HT1080 (cell line): Measurements from ENCODE around the gene DARS2. TPM values are rescaled to one million over a fixed set of nuclear protein-coding genes. Genes with fewer than 3 reads are reported as not detected.
"Not testable (repeated sequence)": the region's sequence is repeated elsewhere in the genome, so short reads cannot be mapped to it uniquely, and the experiment has no call there.

Source experiments
- DNase-seq: peaks from one replicate; pipeline ENCODE4 v3.0.0-alpha.2; 2015; ENCODE audit warnings: low read depth
- polyA plus RNA-seq, 2 experiments: library from polyadenylated mRNA; depleted of rRNA; stranded (reverse); fragments of >200 nt; gene quantifications; 2 replicates each; pipeline ENCODE4 v1.2.3, GENCODE V29; 2015
- total RNA-seq: library from RNA; depleted of rRNA; stranded (reverse); fragments of >200 nt; shearing (Covaris generic); gene quantifications from 2 replicates; pipeline ENCODE4 v1.2.3, GENCODE V29; 2014; rRNA removed

Gene DARS2
- 51.1 and 60.6 TPM in 2 replicates for total RNA-seq
- polyA plus RNA-seq (2015; cell fraction: cytosol; rRNA removed), result 67.7 and 78.8 TPM in 2 replicates
- 179 and 182 TPM in 2 replicates for polyA plus RNA-seq (2015; cell fraction: nucleus; rRNA removed)

GRCh38 chr1:173824315-173825081 lies at the start of gene DARS2, which contains the start of gene CENPL:
Gene DARS2 (plus strand): TSS chr1:173824673. CDS start chr1:173825230, 557 bp downstream.
Gene CENPL (minus strand): TSS chr1:173824883. CDS start chr1:173811299, 13,584 bp downstream.
- DNase-seq, result peak; percentile 97

- DNase-seq, result no peak
These were observed 48.8 kb upstream of the DARS2 start for GRCh38 chr1:173775578-173776226.

- DNase-seq, result no peak
These were observed 44.5 kb upstream of the DARS2 start for GRCh38 chr1:173779936-173780335.

- DNase-seq, result no peak
These were observed 39.5 kb upstream of the DARS2 start for GRCh38 chr1:173784997-173785396.

- no peak for DNase-seq
These were observed 34.6 kb upstream of the DARS2 start for GRCh38 chr1:173789841-173790240.

GRCh38 chr1:173798078-173798477 lies 26.4 kb upstream of the DARS2 start:
- DNase-seq, result peak; percentile 7

GRCh38 chr1:173799995-173800394 lies 24.5 kb upstream of the DARS2 start:
- DNase-seq, result not testable (repeated sequence)

GRCh38 chr1:173802961-173803360 lies 21.5 kb upstream of the DARS2 start:
- DNase-seq, result no peak

- DNase-seq, result not testable (repeated sequence)
These were observed 10.8 kb upstream of the DARS2 start for GRCh38 chr1:173813654-173814053.

GRCh38 chr1:173818459-173818858 lies 6.0 kb upstream of the DARS2 start:
- no peak for DNase-seq

GRCh38 chr1:173821680-173822079 lies 2.8 kb upstream of the DARS2 start:
- DNase-seq, result no peak

GRCh38 chr1:173823781-173824314 lies 625 bp upstream of the DARS2 start:
- no peak for DNase-seq

- DNase-seq, result no peak
These were observed 3.1 kb downstream of the DARS2 start for GRCh38 chr1:173827611-173828010.

GRCh38 chr1:173832748-173833147 lies 8.3 kb downstream of the DARS2 start:
- DNase-seq, result no peak

- no peak for DNase-seq
These were observed 27.6 kb downstream of the DARS2 start for GRCh38 chr1:173852105-173852504.

GRCh38 chr1:173853074-173853473 lies 28.6 kb downstream of the DARS2 start:
- DNase-seq, result peak; percentile 63

GRCh38 chr1:173856014-173856413 lies 31.5 kb downstream of the DARS2 start:
- no peak for DNase-seq

- no peak for DNase-seq
These were observed 32.4 kb downstream of the DARS2 start for GRCh38 chr1:173856903-173857302.

- DNase-seq, result no peak
These were observed 33.0 kb downstream of the DARS2 start for GRCh38 chr1:173857363-173857917.

GRCh38 chr1:173859547-173859946 lies 35.1 kb downstream of the DARS2 start:
- not testable (repeated sequence) for DNase-seq

GRCh38 chr1:173860065-173860464 lies 35.6 kb downstream of the DARS2 start:
- no peak for DNase-seq

- DNase-seq, result peak; percentile 64
These were observed 37.3 kb downstream of the DARS2 start for GRCh38 chr1:173861731-173862145.
